ENCODE data around the gene CLK2. TPM values are rescaled to one million over a fixed set of nuclear protein-coding genes. Genes with fewer than 3 reads are reported as not detected.

CLK2 gene
- total RNA-seq = 18.1 TPM
- long read RNA-seq, transcript CLK2-203 (13 exons, 2,166 nt) = major isoform, 7 of 27 reads
- long read RNA-seq, partial matches to known transcripts = 4 of 27 reads
- long read RNA-seq, other reads (novel, unspliced or antisense) = 9 of 27 reads

GRCh38 chr1:155273343-155274245, at the start of gene CLK2:
TSS of gene CLK2 (minus strand) at chr1:155273504. CDS start at chr1:155270977, 2,527 bp downstream.
- intact Hi-C loops (cut with micrococcal nuclease) = no loop called here
- H3K36me3 ChIP-seq = peaks cover 24% of the 10 kb centered on the region
- H3K4me1 ChIP-seq = peaks cover 58% of the 10 kb centered on the region
- TF ChIP-seq CTCF (IDR thresholded peaks at IDR 0.05; ENCODE audit: borderline replicate concordance) = no peak
- peak within 1 kb of the TSS; percentile 97 for H3K27ac ChIP-seq (replicated peaks)
- H3K9me3 ChIP-seq (replicated peaks) = no peaks in the 10 kb centered on the region
- peak within 1 kb of the TSS; percentile 89 for H3K4me3 ChIP-seq
- H3K27me3 ChIP-seq (ENCODE audit: low read depth) = no peaks in the 10 kb centered on the region
- peak; percentile 96 for DNase-seq

GRCh38 chr1:155322571-155322952, 49.3 kb upstream of the CLK2 start:
- Histone ChIP-seq H3K27me3 (ENCODE audit: low read depth) (no peaks in the 10 kb centered on the region), H3K27ac (replicated peaks) (peak overlapping the region; percentile 99), H3K9me3 (replicated peaks) (no peaks in the 10 kb centered on the region), H3K4me1 (peaks cover 55% of the 10 kb centered on the region), H3K36me3 (peaks cover 26% of the 10 kb centered on the region), H3K4me3 (peak overlapping the region; percentile 85)
- intact Hi-C loops (cut with micrococcal nuclease) = loop anchor here (5.0 kb wide), 1 partner anchor 45 kb away; the partner anchor contains the start of gene HCN3
- no peak for DNase-seq
- TF ChIP-seq CTCF (IDR thresholded peaks at IDR 0.05; ENCODE audit: borderline replicate concordance) = no peak

GRCh38 chr1:155321639-155322503, 48.6 kb upstream of the CLK2 start:
- no peaks in the 10 kb centered on the region for H3K27me3 ChIP-seq (ENCODE audit: low read depth)
- H3K9me3 ChIP-seq (replicated peaks) = no peaks in the 10 kb centered on the region
- H3K36me3 ChIP-seq = peaks cover 22% of the 10 kb centered on the region
- intact Hi-C loops (cut with micrococcal nuclease) = loop anchor here (5.0 kb wide), 1 partner anchor 45 kb away; the partner anchor contains the start of gene HCN3
- H3K4me1 ChIP-seq = peaks cover 55% of the 10 kb centered on the region
- H3K27ac ChIP-seq (replicated peaks) = peak overlapping the region; percentile 99
- DNase-seq = no peak
- peak overlapping the region; percentile 85 for H3K4me3 ChIP-seq
- TF ChIP-seq CTCF (IDR thresholded peaks at IDR 0.05; ENCODE audit: borderline replicate concordance) = no peak

GRCh38 chr1:155320661-155321617, 47.6 kb upstream of the CLK2 start, which contains the start of gene RUSC1:
TSS of gene RUSC1 (plus strand) at chr1:155320894. CDS start at chr1:155321774, 880 bp downstream.
- no peak for TF ChIP-seq CTCF (IDR thresholded peaks at IDR 0.05; ENCODE audit: borderline replicate concordance)

More at GRCh38 chr1:155320661-155321617, 47.6 kb upstream of the CLK2 start, which contains the start of gene RUSC1:
- peaks cover 24% of the 10 kb centered on the region for H3K36me3 ChIP-seq
- intact Hi-C loops (cut with micrococcal nuclease) = loop anchor here (5.0 kb wide), 1 partner anchor 44 kb away; the partner anchor contains the start of gene HCN3
- H3K27ac ChIP-seq (replicated peaks) = peak within 1 kb of the TSS; percentile 99
- peaks cover 55% of the 10 kb centered on the region for H3K4me1 ChIP-seq
- peak within 1 kb of the TSS; percentile 85 for H3K4me3 ChIP-seq
- H3K9me3 ChIP-seq (replicated peaks) = no peaks in the 10 kb centered on the region
- DNase-seq = peak; percentile 89
- H3K27me3 ChIP-seq (ENCODE audit: low read depth) = no peaks in the 10 kb centered on the region
